Stimulated activated CD4-positive, alpha-beta T cell treated with anti-CD3 and anti-CD28 coated beads, Interleukin-15, amount 100 ng/mL, for 1 hour (primary cell): ENCODE data around the gene GABRP.
"Not testable (repeated sequence)": the region's sequence is repeated elsewhere in the genome, so short reads cannot be mapped to it uniquely, and the experiment has no call there.

Source experiments
- DNase-seq, 2 donors: peaks; one replicate each; pipeline ENCODE4 v3.0.0-alpha.2; 2020; ENCODE audit warnings: low read depth in 1 of 2, low spot score in 1 of 2

The GABRP gene

GRCh38 chr5:170783498-170784247, at the start of gene GABRP:
TSS of gene GABRP (plus strand) at chr5:170783725. CDS start at chr5:170788616, 4,891 bp downstream.
- DNase-seq: no peak

- no peak for DNase-seq
These were observed 46.6 kb upstream of the GABRP start for GRCh38 chr5:170736966-170737365.

- DNase-seq: no peak
These were observed 45.9 kb upstream of the GABRP start for GRCh38 chr5:170737591-170737990.

GRCh38 chr5:170738840-170739239, 44.7 kb upstream of the GABRP start:
- DNase-seq: no peak

GRCh38 chr5:170739446-170739845, 44.1 kb upstream of the GABRP start:
- no peak for DNase-seq

- no peak for DNase-seq
These were observed 42.8 kb upstream of the GABRP start for GRCh38 chr5:170740551-170741205.

- no peak for DNase-seq
These were observed 41.7 kb upstream of the GABRP start for GRCh38 chr5:170741801-170742200.

GRCh38 chr5:170743876-170744212, 39.7 kb upstream of the GABRP start:
- no peak for DNase-seq

- DNase-seq: no peak
These were observed 37.9 kb upstream of the GABRP start for GRCh38 chr5:170745481-170746071.

GRCh38 chr5:170746075-170746960, 37.2 kb upstream of the GABRP start:
- DNase-seq: no peak

GRCh38 chr5:170746961-170747340, 36.6 kb upstream of the GABRP start:
- no peak for DNase-seq

GRCh38 chr5:170747357-170747756, 36.2 kb upstream of the GABRP start:
- DNase-seq: no peak

GRCh38 chr5:170747851-170748250, 35.7 kb upstream of the GABRP start:
- no peak for DNase-seq

- no peak for DNase-seq
These were observed 34.5 kb upstream of the GABRP start for GRCh38 chr5:170748951-170749471.

GRCh38 chr5:170749911-170750431, 33.6 kb upstream of the GABRP start:
- DNase-seq: no peak

GRCh38 chr5:170750791-170751190, 32.7 kb upstream of the GABRP start:
- no peak for DNase-seq

- no peak for DNase-seq
These were observed 31.9 kb upstream of the GABRP start for GRCh38 chr5:170751631-170752030.

GRCh38 chr5:170752257-170753215, 31.0 kb upstream of the GABRP start:
- DNase-seq: no peak

- DNase-seq: no peak
These were observed 30.2 kb upstream of the GABRP start for GRCh38 chr5:170753311-170753710.

- not testable (repeated sequence) for DNase-seq
These were observed 29.0 kb upstream of the GABRP start for GRCh38 chr5:170754508-170754907.
